NCI-H460 (cell line): Measurements from ENCODE around the gene TSPYL6. TPM values are rescaled to one million over a fixed set of nuclear protein-coding genes. Genes with fewer than 3 reads are reported as not detected.

Source experiments
- DNase-seq: peaks from one replicate; pipeline ENCODE4 v3.0.0-alpha.2; 2016; ENCODE audit warnings: low read depth; ENCODE audit errors: extremely low read depth
- total RNA-seq: library from RNA; depleted of rRNA; stranded (reverse); fragments of >200 nt; shearing (Covaris generic); gene quantifications from 2 replicates; pipeline ENCODE4 v1.2.3, GENCODE V29; 2014

The TSPYL6 gene
- total RNA-seq, 1 experiment from 2014 or later, result not detected

GRCh38 chr2:54259413-54260240, 3.6 kb upstream of the TSPYL6 start:
- DNase-seq, result no peak

GRCh38 chr2:54258166-54258565, 2.1 kb upstream of the TSPYL6 start:
- no peak for DNase-seq

GRCh38 chr2:54255230-54256090, 569 bp downstream of the TSPYL6 start:
- no peak for DNase-seq

GRCh38 chr2:54254180-54254579, 1.8 kb downstream of the TSPYL6 start:
- no peak for DNase-seq

GRCh38 chr2:54249629-54250028, 6.4 kb downstream of the TSPYL6 start:
- DNase-seq, result no peak

- DNase-seq, result no peak
Measured at GRCh38 chr2:54247115-54247514, 8.9 kb downstream of the TSPYL6 start.

GRCh38 chr2:54240515-54241469, 15.2 kb downstream of the TSPYL6 start:
- no peak for DNase-seq

GRCh38 chr2:54239427-54239826, 16.6 kb downstream of the TSPYL6 start:
- no peak for DNase-seq

- DNase-seq, result no peak
Measured at GRCh38 chr2:54237428-54237827, 18.6 kb downstream of the TSPYL6 start.

GRCh38 chr2:54233832-54234649, 22.0 kb downstream of the TSPYL6 start:
- DNase-seq, result no peak

GRCh38 chr2:54228945-54229344, 27.1 kb downstream of the TSPYL6 start:
- DNase-seq, result no peak

GRCh38 chr2:54227798-54228197, 28.2 kb downstream of the TSPYL6 start:
- DNase-seq, result no peak

- DNase-seq, result no peak
Measured at GRCh38 chr2:54226260-54226659, 29.8 kb downstream of the TSPYL6 start.

- no peak for DNase-seq
Measured at GRCh38 chr2:54224997-54225396, 31.0 kb downstream of the TSPYL6 start.

GRCh38 chr2:54213082-54213481, 42.9 kb downstream of the TSPYL6 start:
- no peak for DNase-seq

- no peak for DNase-seq
Measured at GRCh38 chr2:54212456-54212855, 43.6 kb downstream of the TSPYL6 start.

- DNase-seq, result no peak
Measured at GRCh38 chr2:54209379-54209778, 46.6 kb downstream of the TSPYL6 start.

GRCh38 chr2:54208364-54209240, 47.4 kb downstream of the TSPYL6 start:
- no peak for DNase-seq
